Kasumi-1 (cell line): ENCODE results near the gene GPR107.
A peak's percentile ranks its signal among the peaks of the same experiment; 100 is the strongest.

Experiments used
- DNase-seq, 2 experiments: peaks; one replicate each; lab custom pipeline; 2025; lab: John Stamatoyannopoulos, UW

GPR107 gene

DNA sequence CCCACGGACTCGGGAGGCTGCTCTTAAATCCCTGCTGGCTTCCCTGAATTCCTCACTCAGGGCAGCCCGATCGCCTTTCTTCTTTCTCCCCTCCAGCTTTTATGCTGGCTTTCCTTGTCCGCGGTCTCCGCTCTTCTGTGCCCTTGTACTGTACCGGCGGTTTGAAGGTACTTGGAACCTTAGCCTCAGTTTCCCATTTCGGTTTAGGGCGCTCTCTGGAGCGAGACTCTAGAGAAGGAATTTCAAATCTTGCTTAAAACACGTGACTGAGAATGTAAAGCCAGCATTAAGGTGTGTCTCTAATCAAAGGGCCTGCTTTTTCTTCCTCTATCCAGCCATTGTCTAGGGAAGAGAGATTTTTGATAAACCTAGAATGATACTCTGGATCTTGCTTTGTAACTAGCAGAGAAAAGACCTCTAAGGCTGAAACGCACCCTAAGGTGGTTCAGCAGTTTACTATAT, 650 bp downstream of the GPR107 start:
- no peak for DNase-seq

DNA sequence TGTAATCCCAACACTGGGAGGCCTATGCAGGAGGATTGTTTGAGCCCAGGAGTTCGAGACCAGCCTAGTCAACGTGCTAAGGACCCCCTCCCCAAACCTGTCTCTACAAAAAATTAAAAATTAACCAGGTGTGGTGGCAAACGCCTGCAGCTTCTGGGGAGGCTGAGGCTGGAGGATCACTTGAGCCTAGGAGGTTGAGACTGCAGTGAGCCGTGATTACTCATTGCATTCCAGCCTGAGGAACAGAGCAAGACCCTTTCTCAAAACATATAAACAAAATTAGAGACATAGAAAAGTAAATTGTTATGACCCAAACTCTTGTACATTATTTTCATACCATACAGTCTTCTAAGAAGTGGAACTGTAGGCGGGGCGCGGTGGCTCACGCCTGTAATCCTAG, 1.1 kb downstream of the GPR107 start:
- no peak for DNase-seq

DNA sequence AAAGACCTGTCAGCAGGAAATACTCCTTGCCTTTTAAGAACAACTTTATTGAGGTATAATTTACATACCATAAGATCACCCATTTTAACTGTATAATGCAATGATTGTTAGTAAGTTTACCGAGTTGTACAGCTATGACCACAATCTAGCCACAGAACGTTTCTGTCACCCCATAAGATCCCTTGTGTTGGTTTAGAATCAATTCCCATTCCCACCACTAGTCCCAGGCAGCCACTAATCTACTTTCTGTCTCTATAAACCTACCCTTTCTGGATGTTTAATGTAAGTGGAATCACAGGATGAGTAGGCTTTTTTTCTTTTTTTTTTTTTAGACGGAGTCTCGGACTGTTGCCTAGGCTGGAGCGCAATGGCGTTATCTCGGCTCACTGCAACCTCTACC, 4.4 kb downstream of the GPR107 start:
- peak in 1 of 2 experiments; percentile 47 for DNase-seq

DNA sequence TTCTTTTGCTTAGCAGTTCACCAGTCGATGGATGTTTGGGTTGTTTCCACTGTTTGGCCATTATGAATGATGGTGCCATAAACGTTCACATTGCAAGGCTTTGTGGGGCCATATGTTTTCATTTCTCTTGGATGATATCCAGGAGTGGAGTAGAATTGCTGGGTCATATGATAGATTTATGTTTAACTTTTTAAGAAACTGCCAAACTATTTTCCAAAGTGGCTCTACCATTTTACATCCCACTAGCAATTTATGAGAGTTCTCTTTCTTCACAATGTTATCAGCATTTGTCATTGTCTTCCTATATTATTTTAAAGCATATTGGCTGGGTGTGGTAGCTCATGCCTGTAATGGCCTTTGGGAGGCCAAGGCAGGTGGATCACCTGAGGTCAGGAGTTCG, 5.2 kb downstream of the GPR107 start:
- no peak for DNase-seq

DNA sequence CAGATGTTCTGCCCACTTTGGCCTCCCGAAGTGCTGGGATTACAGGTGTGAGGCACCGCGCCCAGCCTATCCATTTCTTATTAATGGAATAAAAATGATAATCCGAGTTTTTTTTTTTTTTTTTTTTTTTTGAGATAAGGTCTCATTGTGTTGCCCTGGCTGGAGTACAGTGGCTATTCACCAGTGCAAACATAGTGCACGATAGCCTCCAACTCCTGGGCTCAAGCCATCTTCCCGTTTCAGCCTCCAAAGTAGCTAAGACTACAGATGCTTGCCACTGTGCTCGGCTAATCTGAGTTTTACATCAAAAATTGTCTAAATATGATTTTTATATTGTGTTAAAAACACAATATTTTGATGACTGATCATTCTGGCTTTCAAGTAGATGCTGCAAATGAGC, 6.6 kb downstream of the GPR107 start:
- DNase-seq, result no peak

DNA sequence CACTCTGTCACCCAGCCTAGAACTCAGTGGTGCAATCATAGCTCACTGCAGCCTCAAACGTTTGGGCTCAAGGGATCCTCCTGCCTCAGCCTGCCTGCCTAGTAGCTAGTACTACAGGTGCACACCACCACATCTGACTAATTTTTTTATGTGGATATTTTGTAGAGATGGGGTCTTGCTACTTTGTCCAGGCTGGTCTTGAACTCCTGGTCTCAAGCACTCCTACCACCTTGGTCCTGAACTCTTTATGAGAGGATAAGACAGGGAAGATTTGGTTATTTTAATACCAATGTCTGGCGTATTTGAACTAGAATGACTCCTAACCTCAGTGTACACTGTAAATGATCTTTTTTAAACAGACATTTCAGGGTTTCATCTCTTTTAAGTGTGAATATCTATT, 9.0 kb downstream of the GPR107 start:
- no peak for DNase-seq

DNA sequence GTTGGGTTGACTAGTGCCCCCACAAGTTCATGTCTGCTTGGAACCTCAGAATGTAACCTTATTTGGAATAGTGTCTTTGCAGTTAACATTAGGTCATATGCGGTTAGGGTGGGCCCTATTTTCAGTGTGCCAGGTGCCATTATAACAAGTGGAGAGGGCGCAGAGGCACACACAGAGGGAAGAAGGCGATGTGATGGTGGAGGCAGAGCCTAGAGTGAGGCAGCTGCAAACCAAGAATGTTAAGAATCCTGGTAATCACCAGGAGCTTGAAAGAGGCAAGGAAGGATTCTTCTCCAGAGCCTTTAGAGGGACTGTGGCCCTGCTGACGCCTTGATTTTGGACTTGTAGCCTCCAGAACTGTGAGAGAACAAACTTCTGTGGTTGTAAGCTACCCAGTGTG, 10.9 kb downstream of the GPR107 start:
- no peak for DNase-seq

DNA sequence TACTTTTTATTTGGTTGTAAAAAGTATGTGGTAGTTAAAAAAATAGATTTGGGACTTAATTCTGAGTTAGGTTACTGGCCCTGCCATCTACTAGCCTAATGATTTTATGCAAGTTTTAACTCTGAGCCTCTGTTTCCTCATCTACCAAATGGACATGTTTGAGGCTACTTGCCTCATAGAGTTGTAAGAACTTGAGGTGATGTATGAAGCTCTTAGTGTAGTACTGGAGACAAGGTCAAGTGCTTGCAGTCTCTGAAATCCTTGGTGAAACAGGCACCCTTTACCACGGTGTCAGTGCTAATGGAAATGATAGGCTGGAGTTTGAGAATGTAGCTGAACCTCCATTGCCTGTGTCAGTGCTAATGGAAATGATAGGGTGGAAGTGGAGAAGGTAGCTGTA, 15.3 kb downstream of the GPR107 start:
- DNase-seq, result no peak

DNA sequence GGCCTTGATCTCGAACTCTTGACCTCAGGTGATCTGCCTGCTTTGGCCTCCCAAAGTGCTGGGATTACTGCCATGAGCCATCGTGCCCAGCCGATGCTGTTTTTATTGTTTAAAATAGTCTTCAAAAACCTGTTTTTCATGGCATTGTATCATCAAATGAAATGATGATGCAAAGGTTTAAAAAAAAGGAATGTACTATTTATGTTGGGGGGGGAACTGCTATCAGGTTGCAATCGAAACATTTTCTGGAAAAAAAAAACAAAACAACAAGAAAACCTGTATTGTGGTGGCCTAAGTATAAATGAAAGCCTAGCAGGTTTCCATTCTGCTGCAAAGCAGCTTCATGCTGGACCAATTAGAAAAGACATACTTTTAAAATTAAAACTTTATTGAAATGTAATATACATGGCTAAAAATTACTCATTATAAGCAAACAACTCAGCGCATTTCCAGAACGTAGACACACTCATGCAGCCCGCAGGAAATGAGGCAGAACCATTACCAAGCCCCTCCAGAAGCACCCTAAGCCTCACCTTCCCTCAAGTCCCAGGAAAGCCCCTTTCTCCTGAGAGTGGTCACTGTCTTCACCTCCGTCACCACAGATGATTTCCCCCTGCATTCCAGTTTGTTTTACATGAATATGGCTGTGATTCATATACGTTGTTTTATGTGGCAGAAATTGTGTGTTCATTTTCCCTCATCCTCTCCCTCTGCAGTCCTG, 19.0 kb downstream of the GPR107 start:
- DNase-seq, result no peak

DNA sequence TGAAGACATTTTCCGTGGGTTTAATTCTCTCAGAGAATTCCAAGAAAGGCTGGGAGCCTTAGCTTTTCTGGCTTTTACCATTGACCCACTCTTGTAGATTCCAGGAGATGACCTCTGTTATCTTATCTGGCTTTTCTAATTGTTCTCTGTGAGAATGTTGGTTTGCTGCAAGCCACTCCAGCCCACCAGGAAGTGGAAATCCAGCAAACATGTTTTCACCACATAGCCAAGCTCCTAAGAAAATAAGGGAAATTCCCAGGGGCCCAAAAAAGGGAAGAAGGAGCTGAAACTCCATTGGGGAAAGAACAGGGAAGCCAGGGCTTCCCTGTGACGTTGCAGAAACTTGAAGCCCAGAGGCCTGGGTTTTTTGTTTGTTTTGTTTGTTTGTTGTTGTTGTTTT, 19.7 kb downstream of the GPR107 start:
- DNase-seq, result no peak

DNA sequence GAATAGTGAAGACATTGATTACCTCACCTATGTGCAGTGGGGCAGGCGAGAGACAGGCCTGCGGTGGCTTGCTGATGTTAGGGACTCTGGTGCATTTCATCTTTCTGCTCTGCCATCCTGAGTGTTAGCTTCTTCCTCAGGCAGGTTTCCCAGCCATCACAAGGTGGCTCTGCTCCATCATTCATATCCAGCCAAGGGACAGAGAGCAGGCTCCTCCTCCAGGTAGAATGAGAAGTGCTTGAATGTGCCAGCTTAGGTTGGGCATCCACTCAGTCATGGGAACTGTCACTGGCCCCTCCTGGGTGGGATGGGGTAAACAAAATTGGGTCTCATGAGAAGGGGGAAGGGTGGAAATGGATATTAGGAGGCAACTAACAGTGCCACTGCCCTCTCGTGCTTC, 24.8 kb downstream of the GPR107 start:
- DNase-seq, result no peak

DNA sequence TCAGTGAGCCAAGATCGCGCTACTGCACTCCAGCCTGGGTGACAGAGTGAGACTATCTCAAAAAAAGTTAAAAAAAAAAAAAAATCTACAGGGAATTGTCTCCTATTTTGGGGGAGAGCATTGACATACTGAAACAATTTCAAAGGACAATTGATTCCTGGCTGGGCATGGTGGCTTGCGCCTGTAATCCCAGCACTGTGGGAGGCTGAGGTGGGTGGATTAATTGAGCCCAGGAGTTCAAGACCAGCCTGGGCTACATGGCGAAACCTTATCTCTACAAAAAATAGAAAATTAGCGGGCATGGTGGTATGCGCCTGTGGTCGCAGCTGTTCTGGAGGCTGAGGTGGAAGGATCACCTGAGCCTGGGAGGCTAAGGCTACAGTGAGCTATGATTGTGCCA, 30.6 kb downstream of the GPR107 start:
- no peak for DNase-seq

DNA sequence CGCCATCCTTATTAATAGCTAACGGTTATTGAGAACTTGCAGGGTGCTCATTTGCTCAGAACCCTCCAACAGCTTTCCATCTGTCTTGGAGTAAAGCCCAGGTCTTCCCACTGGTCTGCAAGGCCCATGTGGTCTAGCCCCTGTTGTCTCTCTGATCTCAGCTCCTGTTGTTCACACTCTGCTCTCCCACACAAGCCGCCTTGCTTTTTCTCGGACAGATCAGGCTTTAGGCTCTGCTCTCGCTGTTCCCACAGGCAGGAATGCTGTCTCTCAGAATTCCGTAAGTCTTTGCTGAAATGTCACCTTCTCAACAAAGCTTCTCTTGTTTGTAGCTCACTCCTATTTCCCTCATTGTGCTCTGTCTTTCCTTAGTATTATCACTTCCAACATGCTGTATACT, 34.3 kb downstream of the GPR107 start:
- DNase-seq, result no peak

DNA sequence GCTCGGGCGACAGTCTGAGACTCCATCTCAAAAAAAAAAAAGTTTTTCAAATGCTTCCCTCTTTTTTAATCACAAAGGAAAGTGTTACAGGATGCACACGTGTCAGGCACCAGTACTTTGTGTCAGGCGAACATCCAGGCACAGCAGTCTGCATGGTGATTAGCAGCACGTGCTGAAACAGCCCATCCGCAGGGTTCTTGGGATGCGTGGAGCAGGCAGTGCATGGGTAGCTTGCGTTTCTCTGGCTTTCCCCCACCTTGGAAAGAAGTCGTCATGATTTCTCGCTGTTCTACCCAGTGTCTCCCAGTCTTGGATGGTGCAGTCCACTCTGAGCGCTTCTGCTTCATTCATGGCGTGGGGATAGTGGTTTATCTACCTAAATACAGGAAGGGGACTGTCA, 35.4 kb downstream of the GPR107 start:
- no peak for DNase-seq

DNA sequence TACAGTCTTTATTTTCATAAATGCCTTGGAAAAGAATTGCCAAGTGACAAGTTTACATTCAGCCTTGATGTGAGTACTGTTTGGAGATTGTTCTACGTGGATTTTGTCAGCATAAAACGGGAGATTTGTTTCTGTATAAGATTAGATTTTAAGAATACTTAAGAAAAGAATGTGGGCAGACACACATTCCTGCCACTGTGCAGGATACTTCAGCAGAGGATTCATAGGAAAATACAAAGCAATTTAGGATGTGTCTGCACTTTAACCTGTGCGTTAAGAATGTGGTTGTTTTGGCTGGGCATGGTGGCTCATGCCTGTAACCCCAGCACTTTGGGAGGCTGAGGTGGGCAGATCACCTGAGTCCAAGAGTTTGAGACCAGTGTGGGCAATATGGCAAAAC, 37.2 kb downstream of the GPR107 start:
- no peak for DNase-seq

DNA sequence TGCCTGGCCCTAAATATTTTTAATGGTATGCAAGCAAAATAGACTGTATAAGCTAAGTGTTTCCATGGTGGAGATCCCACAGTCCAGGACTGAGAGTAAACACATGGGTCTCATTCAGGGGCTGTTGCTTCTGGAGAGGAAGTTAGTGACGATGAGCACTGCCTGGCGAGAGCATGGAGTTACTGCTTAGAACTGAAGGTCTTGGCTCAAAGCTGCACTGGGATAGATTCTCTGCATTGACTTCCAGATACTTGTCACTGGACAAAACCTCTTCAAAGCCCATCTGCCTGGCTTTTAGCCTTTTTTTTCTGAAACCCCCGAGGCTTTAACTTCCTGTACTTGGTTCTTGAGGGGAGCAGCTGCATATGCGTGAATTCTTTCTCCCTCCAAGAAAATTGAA, 39.2 kb downstream of the GPR107 start:
- DNase-seq, result no peak

DNA sequence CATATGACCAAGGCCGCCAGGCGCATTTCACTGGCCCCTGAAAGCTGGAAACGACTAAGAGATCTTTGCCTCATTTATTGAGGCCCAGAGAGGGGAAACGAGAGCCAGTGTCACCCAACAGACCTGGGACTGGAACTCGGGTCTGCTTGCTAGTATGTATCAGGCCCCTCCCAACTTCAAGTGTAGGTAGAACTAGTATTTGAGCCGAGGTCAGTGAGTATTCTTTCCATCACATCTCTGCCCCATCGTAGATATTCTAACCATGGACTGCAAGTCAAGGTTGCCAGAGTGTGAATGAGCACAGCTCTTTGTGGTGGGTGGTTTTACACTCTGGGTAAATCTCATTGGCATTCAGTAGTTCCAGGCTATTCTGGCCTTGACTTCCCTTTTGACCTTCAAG, 42.2 kb downstream of the GPR107 start:
- no peak for DNase-seq

DNA sequence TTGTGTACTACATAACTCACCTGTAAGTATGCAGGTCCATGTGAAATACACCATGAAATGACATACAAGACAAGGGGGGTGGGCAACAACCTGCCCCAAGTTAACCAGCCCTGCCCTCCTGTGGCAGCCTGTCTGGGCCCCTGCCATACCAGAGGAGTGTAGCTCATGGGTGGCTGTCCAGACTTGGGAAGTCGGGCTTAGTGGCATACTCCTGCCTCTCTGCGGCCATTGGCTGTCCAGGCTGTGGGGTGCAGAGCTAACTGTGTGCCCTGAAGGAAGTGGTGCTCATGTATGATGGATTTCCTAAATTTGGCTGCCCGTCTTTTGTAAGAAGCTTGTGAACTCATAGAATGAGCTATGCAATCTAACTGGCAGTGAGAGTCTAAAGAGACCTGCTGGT, 47.0 kb downstream of the GPR107 start:
- no peak for DNase-seq

DNA sequence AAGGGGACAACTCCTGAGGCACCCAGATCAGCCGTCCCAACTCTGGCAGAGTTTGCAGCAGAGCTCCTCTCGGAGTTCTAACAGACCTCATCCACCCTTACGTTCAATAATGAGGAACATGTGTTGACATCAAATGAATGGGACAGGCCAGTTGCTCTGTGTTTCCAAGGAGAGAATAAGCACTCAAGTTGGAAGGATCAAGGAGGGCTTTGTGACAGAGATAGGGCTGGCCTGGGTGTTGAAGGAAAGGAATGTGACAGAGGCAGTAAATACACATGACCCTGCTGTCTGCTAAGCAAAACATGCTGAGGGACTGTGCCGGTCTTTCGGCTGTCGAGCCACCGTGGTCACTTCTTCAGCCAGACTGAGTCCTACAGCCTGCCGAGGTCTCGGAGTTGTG, 48.2 kb downstream of the GPR107 start:
- DNase-seq, result no peak

DNA sequence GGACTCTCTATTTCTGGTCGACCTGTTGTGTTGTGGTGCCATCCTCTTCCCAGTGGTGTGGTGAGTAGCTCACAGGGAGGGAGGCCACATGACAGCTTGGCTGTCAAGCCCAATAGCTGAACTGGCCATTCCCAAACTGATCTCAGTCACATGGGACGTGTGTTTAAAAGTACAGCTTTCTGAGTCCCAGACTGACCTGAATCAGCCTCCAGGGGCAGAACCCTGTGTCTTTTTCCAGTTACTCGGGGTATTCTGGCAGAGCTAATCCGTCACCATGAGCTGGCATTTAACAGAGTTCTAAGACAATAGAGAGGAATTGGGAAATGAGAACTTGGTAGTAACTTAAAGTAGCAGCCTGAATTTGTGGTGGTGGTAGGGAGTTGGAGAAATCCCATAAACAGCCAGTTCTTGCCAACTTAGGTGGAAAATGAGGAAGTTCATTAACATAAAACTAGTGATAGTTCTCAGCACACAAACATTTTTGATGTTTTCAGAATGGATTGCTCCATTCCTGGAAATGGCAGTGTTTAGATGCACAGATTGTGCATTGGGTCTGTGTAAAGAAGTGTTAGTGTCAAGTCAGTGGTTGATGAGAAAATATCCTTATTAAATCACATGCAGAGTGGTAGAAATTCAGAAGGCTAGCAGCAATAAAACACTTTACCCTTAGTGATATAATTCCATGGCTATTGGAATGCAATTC, 50.9 kb downstream of the GPR107 start:
- peak; percentile 18 to 23 for DNase-seq

DNA sequence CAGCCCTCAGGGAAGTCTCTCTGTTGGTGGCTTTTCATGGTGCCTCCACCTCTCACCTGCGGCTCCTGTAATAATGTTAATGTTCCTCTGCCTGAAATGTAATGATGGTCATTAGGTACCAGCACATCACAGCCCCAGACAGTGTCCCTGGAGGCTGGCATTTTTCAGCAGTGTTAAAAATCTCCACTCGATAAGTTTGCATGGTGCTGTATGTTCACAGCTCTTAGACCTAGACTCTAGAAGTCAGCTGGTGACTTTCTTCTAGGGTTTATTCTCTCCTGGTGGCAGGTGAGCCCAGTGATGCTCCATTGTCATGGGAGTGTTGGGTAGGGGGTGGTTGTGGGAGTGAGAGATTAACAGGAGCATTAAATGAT, 53.1 kb downstream of the GPR107 start:
- no peak for DNase-seq

DNA sequence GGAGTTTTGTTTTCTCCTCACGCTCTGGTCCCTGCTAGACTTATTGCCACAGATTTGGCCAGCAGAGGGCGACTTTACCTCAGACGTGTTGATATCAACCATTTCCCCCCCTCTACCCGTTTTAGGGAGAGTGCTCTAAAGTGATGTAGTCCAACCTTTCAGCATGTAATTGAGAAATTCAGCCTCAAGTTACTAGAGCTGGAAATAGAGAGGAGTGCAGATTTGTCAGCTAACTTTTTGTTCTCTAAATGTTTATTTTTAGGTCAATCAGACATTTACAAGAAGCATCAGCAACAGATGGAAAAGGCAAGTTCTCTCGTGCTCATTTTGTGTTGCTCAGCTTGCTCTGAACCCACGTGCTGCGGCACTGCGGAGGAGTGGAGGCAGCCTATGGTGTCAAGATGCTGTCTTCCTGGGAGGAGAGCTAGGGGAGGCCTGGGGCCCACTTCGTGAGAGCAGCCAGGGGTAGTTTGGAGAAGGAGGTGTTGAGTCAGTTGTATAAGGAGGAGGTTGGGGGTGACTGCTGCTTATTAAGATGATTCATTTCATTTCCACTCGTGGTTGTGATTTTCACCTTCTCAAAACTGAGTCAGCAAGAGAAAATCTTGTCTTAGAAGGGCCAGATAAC, 53.6 kb downstream of the GPR107 start:
- DNase-seq, result peak; percentile 85 to 89

DNA sequence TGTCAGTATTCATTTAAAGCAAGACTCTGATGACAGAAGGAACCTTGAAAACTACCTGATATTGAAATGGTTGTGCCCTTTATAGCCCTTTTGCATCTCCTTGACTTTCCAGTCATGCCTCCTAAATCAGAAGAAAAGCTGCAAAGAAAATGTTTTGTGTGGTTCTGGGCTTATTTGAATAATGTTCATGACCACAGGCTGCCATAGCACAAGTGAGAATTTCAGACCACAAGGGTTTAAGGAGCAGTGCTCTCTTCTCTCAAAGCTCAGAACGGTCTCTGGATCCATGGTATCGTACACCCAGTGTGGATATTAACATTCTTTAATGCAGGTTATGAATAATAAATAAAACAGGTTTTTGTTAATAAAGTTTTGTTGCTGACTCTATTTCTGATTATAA, 54.2 kb downstream of the GPR107 start:
- no peak for DNase-seq
